Upper lobe of right lung (tissue), 1 donor: Measurements from ENCODE around the gene MAB21L4. TPM values are rescaled to one million over a fixed set of nuclear protein-coding genes. Genes with fewer than 3 reads are reported as not detected.
A peak's percentile ranks its signal among the peaks of the same experiment; 100 is the strongest.

Experiments used
- ATAC-seq: fragments of 200-7000 bp; cut with Tn5 transposase; one replicate; pipeline ENCODE4 v1.9.1; 2020; ENCODE audit warnings: mild to moderate bottlenecking, moderate library complexity
- DNase-seq: peaks from one replicate; pipeline ENCODE4 v3.0.0-alpha.2; 2020
- H3K27ac ChIP-seq: fragments of 200-600 bp; one replicate; pipeline ENCODE4 v1.8.0; 2022
- H3K27me3 ChIP-seq: fragments of 200-600 bp; one replicate; pipeline ENCODE4 v1.8.0; 2022; ENCODE audit warnings: mild to moderate bottlenecking
- H3K36me3 ChIP-seq: fragments of 200-600 bp; one replicate; pipeline ENCODE4 v1.8.0; 2022
- H3K4me1 ChIP-seq: fragments of 200-600 bp; one replicate; pipeline ENCODE4 v1.8.0; 2022
- H3K4me3 ChIP-seq: fragments of 200-600 bp; one replicate; pipeline ENCODE4 v1.8.0; 2022; ENCODE audit warnings: mild to moderate bottlenecking
- H3K9me3 ChIP-seq: fragments of 200-600 bp; one replicate; pipeline ENCODE4 v1.8.0; 2022
- CTCF ChIP-seq: fragments of 200-600 bp; IDR thresholded peaks from one replicate; pipeline ENCODE4 v1.8.0; 2022; ENCODE audit warnings: antibody characterized with exemption
- intact Hi-C: fragments of 100-400 bp; cut with DNase I; formaldehyde crosslinking; loops from one replicate; pipeline ENCODE4 v1.11.0; 2022
- total RNA-seq: library from RNA; stranded (reverse); fragmentation: NEBNext Ultra II Directional; extraction: Animal tissue kit (Norgen Biotek cat#: 25700); gene quantifications from one replicate; pipeline ENCODE4 v1.2.1, GENCODE V29; 2021
- donor health status: DM: no; HTN: yes; CAD: no; lungs with severe emphysema.

Gene MAB21L4
- total RNA-seq, 1 donor from 2014 or later, result 22.2 TPM

- intact Hi-C loops, result no loop called here
- H3K36me3 ChIP-seq, result no peaks in the 10 kb centered on the region
- ATAC-seq (no peak), DNase-seq (no peak)
- peaks cover 15% of the 10 kb centered on the region for H3K4me1 ChIP-seq
- peak overlapping the region; percentile 81 for H3K27ac ChIP-seq
- TF ChIP-seq CTCF, result no peak
- no peaks in the 10 kb centered on the region for H3K27me3 ChIP-seq
- H3K4me3 ChIP-seq, result no peak overlapping the region
- H3K9me3 ChIP-seq, result no peaks in the 10 kb centered on the region
These were observed 2.9 kb upstream of the MAB21L4 start for GRCh38 chr2:240898731-240899467.

GRCh38 chr2:240898108-240898730, 2.3 kb upstream of the MAB21L4 start:
- H3K27ac ChIP-seq, result peak overlapping the region; percentile 81
- DNase-seq, result no peak
- intact Hi-C loops, result no loop called here
- peak; percentile 30 for ATAC-seq
- no peak overlapping the region for H3K4me3 ChIP-seq
- peaks cover 15% of the 10 kb centered on the region for H3K4me1 ChIP-seq
- no peak for TF ChIP-seq CTCF
- no peaks in the 10 kb centered on the region for H3K27me3 ChIP-seq
- H3K9me3 ChIP-seq, result no peaks in the 10 kb centered on the region
- H3K36me3 ChIP-seq, result no peaks in the 10 kb centered on the region

- no peak for TF ChIP-seq CTCF
- Histone ChIP-seq H3K27me3 (no peaks in the 10 kb centered on the region), H3K36me3 (no peaks in the 10 kb centered on the region), H3K27ac (peak overlapping the region; percentile 81), H3K4me3 (no peak overlapping the region), H3K4me1 (peaks cover 15% of the 10 kb centered on the region), H3K9me3 (no peaks in the 10 kb centered on the region)
- DNase-seq (peak; percentile 76), ATAC-seq (peak; percentile 23)
- intact Hi-C loops, result no loop called here
These were observed 1.1 kb upstream of the MAB21L4 start for GRCh38 chr2:240896871-240897692.

GRCh38 chr2:240896394-240896793, 438 bp upstream of the MAB21L4 start:
- H3K36me3 ChIP-seq, result no peaks in the 10 kb centered on the region
- peak overlapping the region; percentile 58 for H3K27ac ChIP-seq
- peaks cover 15% of the 10 kb centered on the region for H3K4me1 ChIP-seq
- ATAC-seq (no peak), DNase-seq (no peak)
- no peaks in the 10 kb centered on the region for H3K9me3 ChIP-seq
- TF ChIP-seq CTCF, result no peak
- H3K27me3 ChIP-seq, result no peaks in the 10 kb centered on the region
- intact Hi-C loops, result no loop called here
- H3K4me3 ChIP-seq, result no peak overlapping the region

- Histone ChIP-seq H3K4me3 (peak overlapping the region; percentile 32), H3K4me1 (peaks cover 15% of the 10 kb centered on the region), H3K27me3 (no peaks in the 10 kb centered on the region), H3K36me3 (no peaks in the 10 kb centered on the region), H3K9me3 (no peaks in the 10 kb centered on the region), H3K27ac (no peak overlapping the region)
- intact Hi-C loops, result no loop called here
- DNase-seq (no peak), ATAC-seq (no peak)
- no peak for TF ChIP-seq CTCF
These were observed 959 bp downstream of the MAB21L4 start for GRCh38 chr2:240894836-240895558.
